ENCODE measurements around the gene CRB2.

- no peak for TF ChIP-seq EGR1 (IDR thresholded peaks at IDR 0.05; ENCODE audit: low read depth)
- TF ChIP-seq CTCF (IDR thresholded peaks at IDR 0.05 in 2 of 3, conservative IDR thresholded peaks at IDR 0.05 in 1 of 3; ENCODE audit: borderline replicate concordance in 1 of 3, insufficient read depth in 1 of 3, low read depth in 2 of 3, low read length in 2 of 3), result no peak
- TF ChIP-seq, protein P1, sequence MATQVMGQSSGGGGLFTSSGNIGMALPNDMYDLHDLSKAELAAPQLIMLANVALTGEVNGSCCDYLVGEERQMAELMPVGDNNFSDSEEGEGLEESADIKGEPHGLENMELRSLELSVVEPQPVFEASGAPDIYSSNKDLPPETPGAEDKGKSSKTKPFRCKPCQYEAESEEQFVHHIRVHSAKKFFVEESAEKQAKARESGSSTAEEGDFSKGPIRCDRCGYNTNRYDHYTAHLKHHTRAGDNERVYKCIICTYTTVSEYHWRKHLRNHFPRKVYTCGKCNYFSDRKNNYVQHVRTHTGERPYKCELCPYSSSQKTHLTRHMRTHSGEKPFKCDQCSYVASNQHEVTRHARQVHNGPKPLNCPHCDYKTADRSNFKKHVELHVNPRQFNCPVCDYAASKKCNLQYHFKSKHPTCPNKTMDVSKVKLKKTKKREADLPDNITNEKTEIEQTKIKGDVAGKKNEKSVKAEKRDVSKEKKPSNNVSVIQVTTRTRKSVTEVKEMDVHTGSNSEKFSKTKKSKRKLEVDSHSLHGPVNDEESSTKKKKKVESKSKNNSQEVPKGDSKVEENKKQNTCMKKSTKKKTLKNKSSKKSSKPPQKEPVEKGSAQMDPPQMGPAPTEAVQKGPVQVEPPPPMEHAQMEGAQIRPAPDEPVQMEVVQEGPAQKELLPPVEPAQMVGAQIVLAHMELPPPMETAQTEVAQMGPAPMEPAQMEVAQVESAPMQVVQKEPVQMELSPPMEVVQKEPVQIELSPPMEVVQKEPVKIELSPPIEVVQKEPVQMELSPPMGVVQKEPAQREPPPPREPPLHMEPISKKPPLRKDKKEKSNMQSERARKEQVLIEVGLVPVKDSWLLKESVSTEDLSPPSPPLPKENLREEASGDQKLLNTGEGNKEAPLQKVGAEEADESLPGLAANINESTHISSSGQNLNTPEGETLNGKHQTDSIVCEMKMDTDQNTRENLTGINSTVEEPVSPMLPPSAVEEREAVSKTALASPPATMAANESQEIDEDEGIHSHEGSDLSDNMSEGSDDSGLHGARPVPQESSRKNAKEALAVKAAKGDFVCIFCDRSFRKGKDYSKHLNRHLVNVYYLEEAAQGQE (IDR thresholded peaks at IDR 0.05; ENCODE audit: low read depth), result no peak
- no peak for TF ChIP-seq ZBTB33 (IDR thresholded peaks at IDR 0.05; ENCODE audit: extremely low read depth, insufficient replicate concordance, low read length)
- TF ChIP-seq EZH2 (IDR thresholded peaks at IDR 0.05), result no peak
These were observed 14.2 kb upstream of the CRB2 start for GRCh38 chr9:123341816-123342215.
